Upper lobe of right lung (tissue), 1 donor: ENCODE data around the gene PLD3. TPM values are rescaled to one million over a fixed set of nuclear protein-coding genes. Genes with fewer than 3 reads are reported as not detected.
"Not testable (repeated sequence)": the region's sequence is repeated elsewhere in the genome, so short reads cannot be mapped to it uniquely, and the experiment has no call there.

Source experiments
- ATAC-seq: fragments of 200-7000 bp; cut with Tn5 transposase; one replicate; pipeline ENCODE4 v1.9.1; 2020; ENCODE audit warnings: mild to moderate bottlenecking, moderate library complexity
- DNase-seq: peaks from one replicate; pipeline ENCODE4 v3.0.0-alpha.2; 2020
- H3K27ac ChIP-seq: fragments of 200-600 bp; one replicate; pipeline ENCODE4 v1.8.0; 2022
- H3K27me3 ChIP-seq: fragments of 200-600 bp; one replicate; pipeline ENCODE4 v1.8.0; 2022; ENCODE audit warnings: mild to moderate bottlenecking
- H3K36me3 ChIP-seq: fragments of 200-600 bp; one replicate; pipeline ENCODE4 v1.8.0; 2022
- H3K4me1 ChIP-seq: fragments of 200-600 bp; one replicate; pipeline ENCODE4 v1.8.0; 2022
- H3K4me3 ChIP-seq: fragments of 200-600 bp; one replicate; pipeline ENCODE4 v1.8.0; 2022; ENCODE audit warnings: mild to moderate bottlenecking
- H3K9me3 ChIP-seq: fragments of 200-600 bp; one replicate; pipeline ENCODE4 v1.8.0; 2022
- intact Hi-C: fragments of 100-400 bp; cut with DNase I; formaldehyde crosslinking; loops from one replicate; pipeline ENCODE4 v1.11.0; 2022
- total RNA-seq: library from RNA; stranded (reverse); fragmentation: NEBNext Ultra II Directional; extraction: Animal tissue kit (Norgen Biotek cat#: 25700); gene quantifications from one replicate; pipeline ENCODE4 v1.2.1, GENCODE V29; 2021
- TF ChIP-seq, protein P1 (sequence below): fragments of 200-600 bp; IDR thresholded peaks from one replicate; pipeline ENCODE4 v1.8.0; 2022; ENCODE audit warnings: antibody characterized with exemption
- donor health status: DM: no; HTN: yes; CAD: no; lungs with severe emphysema.

The PLD3 gene
- total RNA-seq, 1 donor from 2014 or later = 432 TPM

DNA sequence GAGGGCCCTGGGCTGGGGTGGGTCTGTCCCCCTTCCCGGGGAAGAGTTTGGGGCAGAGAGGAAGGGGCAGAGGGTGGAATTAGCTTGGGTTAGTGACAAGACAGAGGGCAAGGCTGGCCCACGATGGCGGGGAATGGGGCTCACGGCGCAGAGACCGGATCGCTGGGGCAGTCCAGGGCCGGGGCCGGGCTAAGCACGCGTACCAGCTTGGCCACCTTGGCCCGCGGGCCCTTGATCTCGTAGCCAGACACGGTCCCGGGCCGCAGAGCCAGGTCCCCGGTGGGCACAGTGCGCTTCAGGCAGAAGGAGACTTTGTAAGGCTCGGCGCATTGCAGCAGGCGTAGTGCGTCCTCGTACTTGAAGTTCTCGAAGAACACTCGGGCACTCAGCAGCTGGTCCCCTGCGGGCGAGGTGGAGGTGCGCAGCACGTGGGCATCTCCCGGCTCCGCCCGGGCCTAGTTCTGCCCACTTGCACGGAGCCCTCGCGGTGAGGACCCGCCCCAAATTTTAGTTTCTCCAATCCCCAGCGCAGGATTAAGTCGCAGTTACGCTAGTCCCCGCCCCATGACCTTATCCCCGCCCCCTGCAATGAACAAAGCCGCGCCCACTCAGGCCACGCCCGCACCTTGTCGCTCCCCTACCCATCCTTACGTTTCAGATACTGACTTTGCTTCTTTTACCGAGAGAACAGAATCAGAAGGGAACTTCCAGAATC is 50.1 kb downstream of the PLD3 start:
- no peak overlapping the region for H3K4me3 ChIP-seq
- H3K27ac ChIP-seq = no peak overlapping the region
- H3K4me1 ChIP-seq = peaks cover 10% of the 10 kb centered on the region
- H3K27me3 ChIP-seq = no peaks in the 10 kb centered on the region
- H3K36me3 ChIP-seq = no peaks in the 10 kb centered on the region
- H3K9me3 ChIP-seq = no peaks in the 10 kb centered on the region
- peak; percentile 78 for ATAC-seq
- peak; percentile 84 for DNase-seq
- intact Hi-C loops = no loop called here
- TF ChIP-seq, protein P1, sequence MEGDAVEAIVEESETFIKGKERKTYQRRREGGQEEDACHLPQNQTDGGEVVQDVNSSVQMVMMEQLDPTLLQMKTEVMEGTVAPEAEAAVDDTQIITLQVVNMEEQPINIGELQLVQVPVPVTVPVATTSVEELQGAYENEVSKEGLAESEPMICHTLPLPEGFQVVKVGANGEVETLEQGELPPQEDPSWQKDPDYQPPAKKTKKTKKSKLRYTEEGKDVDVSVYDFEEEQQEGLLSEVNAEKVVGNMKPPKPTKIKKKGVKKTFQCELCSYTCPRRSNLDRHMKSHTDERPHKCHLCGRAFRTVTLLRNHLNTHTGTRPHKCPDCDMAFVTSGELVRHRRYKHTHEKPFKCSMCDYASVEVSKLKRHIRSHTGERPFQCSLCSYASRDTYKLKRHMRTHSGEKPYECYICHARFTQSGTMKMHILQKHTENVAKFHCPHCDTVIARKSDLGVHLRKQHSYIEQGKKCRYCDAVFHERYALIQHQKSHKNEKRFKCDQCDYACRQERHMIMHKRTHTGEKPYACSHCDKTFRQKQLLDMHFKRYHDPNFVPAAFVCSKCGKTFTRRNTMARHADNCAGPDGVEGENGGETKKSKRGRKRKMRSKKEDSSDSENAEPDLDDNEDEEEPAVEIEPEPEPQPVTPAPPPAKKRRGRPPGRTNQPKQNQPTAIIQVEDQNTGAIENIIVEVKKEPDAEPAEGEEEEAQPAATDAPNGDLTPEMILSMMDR = no peak

DNA sequence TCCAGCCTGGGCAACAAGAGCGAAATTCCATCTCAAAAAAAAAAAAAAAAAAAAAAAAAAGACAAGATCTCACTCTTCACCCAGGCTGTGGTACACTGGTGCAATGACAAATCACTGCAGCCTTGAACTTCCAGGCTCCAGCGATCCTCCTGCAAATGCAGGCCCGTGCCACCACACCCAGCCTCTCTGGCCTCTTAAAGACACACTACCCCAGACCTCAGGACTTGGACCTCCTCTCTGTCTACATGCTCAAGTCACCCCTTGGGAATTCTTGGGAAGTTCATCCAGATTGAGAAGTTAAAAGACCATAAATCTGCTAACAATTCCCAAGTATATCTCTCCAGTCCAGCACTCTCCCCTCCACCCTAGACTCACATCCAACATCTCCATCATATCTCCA is 52.1 kb downstream of the PLD3 start:
- ATAC-seq (no peak), DNase-seq (no peak)
- no peaks in the 10 kb centered on the region for H3K27me3 ChIP-seq
- TF ChIP-seq, protein P1 = no peak
- H3K9me3 ChIP-seq = no peaks in the 10 kb centered on the region
- no peak overlapping the region for H3K27ac ChIP-seq
- peaks cover 9% of the 10 kb centered on the region for H3K4me1 ChIP-seq
- intact Hi-C loops = no loop called here
- no peak overlapping the region for H3K4me3 ChIP-seq
- no peaks in the 10 kb centered on the region for H3K36me3 ChIP-seq

- TF ChIP-seq, protein P1 = no peak
- DNase-seq (peak; percentile 96), ATAC-seq (peak; percentile 93)
- H3K4me3 ChIP-seq = peak overlapping the region; percentile 77
- no peaks in the 10 kb centered on the region for H3K27me3 ChIP-seq
- H3K36me3 ChIP-seq = no peaks in the 10 kb centered on the region
- H3K4me1 ChIP-seq = peaks cover 7% of the 10 kb centered on the region
- intact Hi-C loops = no loop called here
- no peaks in the 10 kb centered on the region for H3K9me3 ChIP-seq
- peak overlapping the region; percentile 75 for H3K27ac ChIP-seq
Observed at GRCh38 chr19:40403262-40403984, 54.9 kb downstream of the PLD3 start.

DNA sequence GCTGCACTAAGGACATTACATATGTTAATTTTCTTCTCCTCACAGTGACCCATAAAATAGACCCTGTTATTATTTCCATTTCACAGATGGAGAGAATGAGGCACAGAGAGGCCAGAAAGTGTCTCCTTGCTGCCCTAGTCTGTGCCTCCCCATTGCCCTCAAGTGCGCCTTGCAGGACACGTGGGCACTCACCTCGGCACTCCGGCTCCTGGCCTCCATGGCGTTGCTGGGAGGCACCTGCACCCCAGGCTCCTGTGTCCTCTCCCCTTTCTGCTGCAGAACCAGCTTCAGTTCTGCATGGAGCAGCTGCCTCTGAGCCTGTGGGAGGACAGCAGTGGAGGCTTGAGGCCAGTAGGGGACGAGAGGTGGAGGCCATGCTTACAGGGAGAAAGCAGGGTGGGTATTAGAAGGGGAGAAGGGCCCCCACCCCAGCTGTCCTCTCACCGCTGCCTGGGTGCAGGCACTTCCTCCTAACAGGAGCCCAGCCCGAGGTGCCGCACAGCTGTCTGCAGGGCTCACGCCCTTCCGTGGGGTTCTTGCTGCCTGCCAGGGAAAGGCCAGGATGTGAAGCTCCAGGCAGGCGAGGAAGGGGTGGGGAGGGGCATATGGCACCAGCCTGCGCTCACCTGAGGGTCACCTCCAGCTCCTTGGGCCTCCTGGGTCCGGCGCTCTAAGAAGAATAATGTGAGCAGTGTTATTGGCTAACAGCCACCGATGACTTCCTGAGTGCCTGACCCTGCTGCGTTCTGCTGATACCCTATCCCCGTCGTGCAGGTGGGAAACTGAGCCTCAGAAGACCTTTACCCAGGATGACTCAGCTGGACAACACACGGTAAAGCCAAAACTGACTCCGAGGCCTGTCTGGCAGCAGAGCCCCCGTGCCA is 59.5 kb downstream of the PLD3 start:
- Histone ChIP-seq H3K4me1 (peaks cover 4% of the 10 kb centered on the region), H3K4me3 (no peak overlapping the region), H3K36me3 (no peaks in the 10 kb centered on the region), H3K9me3 (no peaks in the 10 kb centered on the region), H3K27ac (no peak overlapping the region), H3K27me3 (no peaks in the 10 kb centered on the region)
- intact Hi-C loops = no loop called here
- TF ChIP-seq, protein P1 = no peak
- ATAC-seq (no peak), DNase-seq (no peak)

DNA sequence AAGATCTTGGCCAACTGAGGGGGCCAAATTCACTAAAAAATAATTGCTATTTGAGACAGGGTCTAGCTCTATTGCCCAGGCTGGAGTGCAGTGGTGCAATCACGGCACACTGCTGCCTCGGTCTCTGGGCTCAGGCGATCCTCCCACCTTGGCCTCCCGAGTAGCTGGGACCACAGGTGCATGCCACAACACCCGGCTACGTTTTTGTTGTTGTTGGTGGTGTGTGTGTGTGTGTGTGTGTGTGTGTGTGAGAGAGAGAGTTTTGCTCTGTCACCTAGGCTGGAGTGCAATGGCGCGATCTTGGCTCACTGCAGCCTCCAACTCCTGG is 60.1 kb downstream of the PLD3 start:
- H3K27ac ChIP-seq, intact Hi-C loops, H3K27me3 ChIP-seq, ATAC-seq, H3K9me3 ChIP-seq, H3K36me3 ChIP-seq, H3K4me3 ChIP-seq, DNase-seq, H3K4me1 ChIP-seq: not testable (repeated sequence)

- Histone ChIP-seq H3K4me1 (peaks cover 5% of the 10 kb centered on the region), H3K27ac (no peak overlapping the region), H3K36me3 (no peaks in the 10 kb centered on the region), H3K27me3 (no peaks in the 10 kb centered on the region), H3K4me3 (no peak overlapping the region), H3K9me3 (no peaks in the 10 kb centered on the region)
- no peak for DNase-seq
- intact Hi-C loops = no loop called here
- no peak for ATAC-seq
- TF ChIP-seq, protein P1 = no peak
Observed at GRCh38 chr19:40410030-40410389, 61.5 kb downstream of the PLD3 start.
